Fibroblast of skin of left biceps (primary cell): ENCODE results near the gene STK17A.

Experiments used
- DNase-seq, 2 experiments: peaks; one replicate each; pipeline ENCODE4 v3.0.0-alpha.2; 2013; ENCODE audit warnings: low read depth in 2 of 2

Gene STK17A

DNA sequence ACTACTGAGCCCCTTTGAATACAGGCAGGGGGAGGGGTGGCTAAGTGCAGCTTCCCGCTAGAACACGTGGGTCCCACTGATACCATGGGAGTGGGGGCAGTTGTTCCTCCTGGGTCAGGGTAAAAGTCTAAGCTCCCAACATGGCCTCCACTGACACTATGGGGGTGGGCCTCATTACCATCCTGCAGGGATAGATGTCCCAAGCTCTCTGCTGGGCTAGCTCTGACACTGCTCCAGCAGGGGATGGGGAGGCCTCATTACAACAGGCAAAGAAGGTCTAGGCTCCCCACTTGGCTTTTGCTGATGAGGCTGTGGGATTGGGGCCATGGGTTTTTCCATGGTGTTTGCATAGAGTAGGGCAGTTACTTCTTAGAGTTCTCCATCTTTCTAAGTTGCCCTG lies 51.5 kb downstream of the STK17A start:
- DNase-seq = no peak

DNA sequence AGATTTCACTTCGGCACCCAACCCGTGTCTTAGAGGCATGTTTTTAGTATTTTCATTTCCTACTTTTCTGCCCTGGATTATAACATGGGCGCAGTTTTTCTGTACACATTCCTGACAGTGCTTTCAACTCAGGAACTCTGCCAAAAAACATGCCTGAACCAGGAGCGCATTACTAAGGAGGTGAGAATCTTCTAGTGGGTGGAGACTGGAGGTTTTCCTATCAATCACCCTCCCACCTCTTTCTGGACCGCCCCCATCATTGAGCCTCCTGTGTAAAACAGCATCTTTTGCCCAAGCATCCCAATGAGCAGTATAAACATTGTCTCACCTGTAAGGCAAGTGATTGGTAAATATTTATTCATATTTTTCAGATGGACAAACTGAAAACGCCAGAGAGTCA lies 53.2 kb downstream of the STK17A start:
- no peak for DNase-seq

DNA sequence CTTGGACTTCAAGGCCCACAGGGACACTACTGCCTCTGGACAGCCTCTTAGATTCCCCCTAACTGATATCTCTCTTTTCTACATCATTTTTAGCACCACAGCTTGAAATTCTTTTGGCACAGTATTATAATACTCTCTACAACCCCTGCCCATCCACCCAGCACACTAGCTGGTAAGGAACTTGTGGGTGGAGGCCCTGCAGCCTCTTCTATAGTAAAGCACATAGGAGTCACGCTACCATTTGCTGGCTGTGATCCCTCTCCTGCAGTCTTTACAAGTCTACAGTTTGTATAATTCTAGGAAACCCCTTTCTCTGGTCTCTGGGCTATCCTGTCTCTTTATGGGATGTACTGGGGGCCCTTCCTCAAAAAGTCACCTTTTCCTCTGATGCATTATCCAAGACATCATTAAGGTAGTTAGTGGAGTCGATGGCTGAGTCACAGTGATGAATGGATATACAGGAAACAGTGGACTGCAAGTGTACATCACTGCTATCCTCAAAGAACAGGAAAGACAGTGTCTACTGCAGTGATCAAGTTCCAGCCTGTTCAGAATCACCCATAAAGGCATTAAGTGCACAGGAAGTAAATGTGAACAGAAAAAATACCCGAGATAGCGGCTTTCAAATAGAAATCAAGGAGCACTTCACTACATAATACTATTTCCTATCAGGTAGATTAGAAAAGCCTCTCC lies 54.4 kb downstream of the STK17A start:
- DNase-seq = no peak

DNA sequence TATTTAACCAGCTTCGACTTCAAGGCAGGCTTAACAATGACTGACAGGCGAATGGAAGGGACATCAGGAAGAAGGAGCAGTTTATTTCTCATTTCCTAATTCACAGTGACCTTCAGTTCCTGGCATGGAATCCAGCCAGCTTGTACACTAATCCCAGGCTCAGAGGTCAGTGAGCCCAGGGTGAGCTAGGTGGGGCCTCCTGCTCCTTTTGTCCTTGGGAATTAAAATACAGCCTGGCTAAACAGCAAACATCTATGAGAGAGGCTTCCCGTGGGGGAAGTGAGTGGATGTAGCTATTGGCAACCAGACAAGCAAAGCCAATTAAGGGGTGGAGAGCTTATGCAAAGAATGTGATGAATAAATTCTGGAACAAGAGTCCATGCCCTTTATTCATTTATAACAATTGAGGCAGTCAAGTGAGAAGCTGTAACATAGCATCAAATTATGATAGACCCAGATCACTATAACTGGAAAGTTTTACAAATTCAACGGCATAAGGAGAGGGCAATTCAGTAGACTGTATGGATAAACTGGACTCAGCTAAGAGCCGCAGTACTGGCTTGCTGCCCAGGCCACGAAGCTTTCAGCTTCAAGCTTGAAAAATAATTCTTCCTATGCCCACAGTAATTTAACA lies 57.1 kb downstream of the STK17A start:
- DNase-seq = peak; percentile 62 to 64

DNA sequence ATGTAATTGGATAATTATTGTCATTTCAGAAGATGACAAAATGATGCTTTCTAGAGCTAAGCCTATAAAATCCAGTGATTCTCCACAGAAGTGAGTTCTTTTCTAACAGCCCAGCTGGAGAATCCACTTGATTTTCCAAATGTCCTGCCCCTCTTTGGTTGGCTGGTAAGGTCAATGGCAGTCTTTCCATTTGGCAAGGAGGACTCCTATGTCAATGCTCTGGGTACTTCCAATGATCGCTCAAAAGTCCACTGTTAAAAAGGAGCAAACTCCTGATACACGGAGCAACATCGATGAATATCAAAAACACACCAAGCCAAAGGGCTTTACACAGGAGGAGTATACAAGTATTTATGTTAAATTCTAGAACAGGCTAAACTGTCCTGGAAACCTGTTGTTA lies 57.8 kb downstream of the STK17A start:
- DNase-seq = no peak

DNA sequence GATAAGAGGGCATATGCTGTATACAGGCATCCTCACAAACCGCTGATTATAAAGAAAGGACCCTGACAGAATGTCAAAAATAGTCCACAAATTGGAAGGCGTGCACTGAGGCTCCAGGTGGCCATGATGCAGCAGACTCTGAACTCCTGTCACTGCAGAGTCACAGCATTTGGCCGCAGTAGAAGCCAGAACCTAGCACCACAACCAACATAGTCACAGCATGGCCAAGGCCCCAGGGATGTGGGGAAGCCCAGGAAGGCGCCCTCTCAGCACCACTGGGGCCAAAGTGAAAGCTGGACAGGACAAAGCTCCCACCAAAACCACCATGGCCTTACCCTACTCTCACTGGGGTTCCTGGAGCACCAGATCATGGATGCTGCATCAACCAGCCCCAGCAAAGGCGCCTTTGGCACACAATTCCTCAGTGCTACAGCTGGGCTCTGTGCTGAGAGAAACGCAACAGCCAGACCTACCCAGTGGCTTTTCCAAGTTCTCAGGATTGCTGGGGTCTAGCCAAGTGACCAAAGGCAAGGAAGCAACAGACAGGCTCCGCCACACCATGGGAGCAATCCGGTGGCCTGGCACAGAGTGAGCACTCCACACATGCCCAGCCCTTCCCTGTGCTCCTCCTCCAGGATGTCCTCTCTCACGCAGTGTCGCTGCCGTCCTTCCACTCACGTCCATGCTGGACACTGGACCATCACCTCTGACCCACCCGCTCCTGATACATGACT lies 60.2 kb downstream of the STK17A start:
- DNase-seq = no peak

DNA sequence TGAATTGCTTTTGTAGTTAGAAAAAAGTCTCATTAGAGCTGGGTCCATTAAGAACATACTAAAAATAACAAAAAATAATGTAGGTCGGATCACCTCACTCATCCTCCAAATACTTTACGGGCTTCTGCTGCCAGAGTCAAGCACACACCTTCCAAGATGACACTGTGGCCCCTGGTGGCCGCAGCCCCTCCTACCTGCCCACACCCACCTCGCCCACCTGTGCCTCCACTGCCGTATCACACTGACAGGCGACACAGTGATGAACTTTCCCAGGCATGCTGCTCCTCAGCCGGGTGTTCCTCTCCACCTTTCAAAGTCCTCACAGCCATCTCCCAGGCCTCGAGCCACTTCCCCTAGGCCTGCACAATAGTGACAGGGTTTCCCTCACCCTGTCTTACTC lies 60.9 kb downstream of the STK17A start:
- no peak for DNase-seq

DNA sequence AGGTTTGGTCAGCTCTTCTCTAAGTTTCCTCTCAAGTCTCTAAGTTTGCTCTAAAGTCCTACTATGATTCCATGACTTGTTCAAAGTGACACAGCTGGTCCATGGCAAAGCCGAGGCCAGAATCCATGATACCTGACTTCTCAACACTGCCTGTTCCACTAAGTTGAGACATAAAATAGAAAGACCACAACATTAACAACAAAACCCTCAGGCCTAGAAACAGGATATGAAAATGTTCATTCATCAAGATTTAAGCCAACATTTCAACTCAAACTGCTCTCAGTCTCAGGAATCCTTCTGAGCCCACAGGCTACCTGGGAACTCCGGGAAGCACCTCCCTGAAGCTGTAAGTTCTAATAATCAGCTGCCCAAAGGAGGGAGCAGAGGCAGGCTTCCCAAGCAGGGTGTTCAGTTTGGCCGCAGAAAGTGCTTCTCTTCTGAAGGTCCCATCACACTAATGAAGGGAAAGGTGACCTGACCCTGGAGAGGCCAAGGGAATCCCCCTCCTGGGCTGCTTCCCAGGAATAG lies 62.9 kb downstream of the STK17A start:
- no peak for DNase-seq

DNA sequence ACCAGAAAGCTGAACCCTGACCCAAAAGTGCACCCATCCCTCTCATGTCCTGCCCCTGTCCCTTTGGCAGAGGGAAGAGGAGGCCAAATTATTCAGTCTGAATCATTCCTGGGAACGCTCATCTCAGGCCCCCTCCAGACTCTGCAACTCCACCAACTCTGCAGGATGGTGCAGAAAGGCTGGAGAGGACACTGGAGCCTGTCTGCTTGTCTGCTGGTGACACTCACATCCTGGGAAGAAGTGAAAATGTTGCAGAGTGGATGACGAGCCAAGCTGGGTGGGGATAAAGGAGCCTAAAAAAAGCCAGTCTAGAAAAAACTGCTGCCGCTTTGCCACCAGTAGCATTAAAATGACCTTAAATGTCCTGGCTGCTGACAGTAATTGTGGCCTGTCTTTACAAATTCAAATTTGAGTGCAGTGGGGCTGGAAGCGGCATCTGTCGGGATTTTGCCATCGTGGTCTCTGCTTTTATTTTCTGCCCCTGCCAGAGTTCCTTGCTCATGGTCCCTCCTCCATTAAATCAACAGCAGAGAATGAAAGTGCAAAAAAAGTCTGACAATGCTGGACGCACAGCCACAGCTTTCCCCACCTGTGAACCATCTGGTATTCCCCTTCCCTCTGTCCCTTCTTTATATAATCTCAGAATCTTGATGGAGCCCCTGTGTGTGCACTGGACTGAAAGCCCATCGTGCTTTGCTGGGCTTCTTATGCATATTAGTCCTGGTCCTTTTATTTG lies 63.9 kb downstream of the STK17A start:
- no peak for DNase-seq

DNA sequence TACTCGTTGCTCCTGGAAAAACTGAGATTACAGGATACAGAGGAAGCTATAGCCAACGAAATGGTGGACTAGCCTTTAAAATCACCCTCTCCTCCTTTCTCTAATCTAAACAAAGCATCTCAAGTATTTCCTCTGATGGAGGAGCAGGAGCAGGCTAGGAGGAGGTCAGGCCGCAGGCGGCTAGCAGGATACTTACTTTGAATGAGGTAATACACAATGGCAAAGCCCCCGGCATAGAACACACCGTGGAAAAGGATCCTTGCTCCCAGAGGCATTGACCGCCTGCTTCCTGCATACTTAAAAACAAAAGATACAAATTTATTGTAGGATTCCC lies 64.4 kb downstream of the STK17A start:
- peak; percentile 51 to 57 for DNase-seq

DNA sequence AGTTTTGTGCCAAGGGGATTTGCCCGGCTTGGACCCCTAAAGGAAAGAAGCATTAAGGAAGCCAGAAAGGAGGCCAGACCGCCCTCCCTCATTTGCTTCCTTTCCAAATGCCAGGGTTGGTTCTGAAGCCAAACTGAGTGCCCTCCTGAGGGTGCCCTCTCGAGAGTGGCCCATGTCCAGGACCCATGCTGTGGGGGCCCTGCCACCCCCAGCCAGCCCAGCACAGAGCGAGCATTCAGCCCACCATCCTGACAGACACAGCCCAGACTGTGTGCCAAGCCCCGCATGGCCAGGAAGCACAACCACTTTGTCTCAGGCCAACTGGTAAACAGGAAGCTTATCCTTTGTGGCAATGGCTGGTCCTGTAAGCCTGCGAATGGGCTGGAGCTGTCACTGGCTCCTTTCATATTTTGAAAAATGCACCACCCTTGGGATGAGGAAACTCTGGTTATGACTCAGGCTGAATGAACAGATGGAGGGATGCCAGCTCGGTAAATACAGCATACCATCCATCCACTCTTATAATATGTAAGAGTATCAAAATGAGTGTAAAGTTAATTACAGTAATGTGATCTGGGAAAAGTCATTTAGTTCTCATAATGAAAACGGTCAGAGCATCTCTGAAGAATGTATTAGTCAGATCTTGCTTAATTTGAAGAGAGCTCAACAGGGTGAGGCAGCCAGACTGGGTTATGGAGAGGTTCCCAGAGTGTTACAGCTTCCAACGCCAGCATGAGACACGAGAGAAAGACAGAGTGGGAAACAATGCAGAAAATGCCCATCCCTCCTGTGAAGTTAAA lies 65.0 kb downstream of the STK17A start:
- peak; percentile 99 for DNase-seq

DNA sequence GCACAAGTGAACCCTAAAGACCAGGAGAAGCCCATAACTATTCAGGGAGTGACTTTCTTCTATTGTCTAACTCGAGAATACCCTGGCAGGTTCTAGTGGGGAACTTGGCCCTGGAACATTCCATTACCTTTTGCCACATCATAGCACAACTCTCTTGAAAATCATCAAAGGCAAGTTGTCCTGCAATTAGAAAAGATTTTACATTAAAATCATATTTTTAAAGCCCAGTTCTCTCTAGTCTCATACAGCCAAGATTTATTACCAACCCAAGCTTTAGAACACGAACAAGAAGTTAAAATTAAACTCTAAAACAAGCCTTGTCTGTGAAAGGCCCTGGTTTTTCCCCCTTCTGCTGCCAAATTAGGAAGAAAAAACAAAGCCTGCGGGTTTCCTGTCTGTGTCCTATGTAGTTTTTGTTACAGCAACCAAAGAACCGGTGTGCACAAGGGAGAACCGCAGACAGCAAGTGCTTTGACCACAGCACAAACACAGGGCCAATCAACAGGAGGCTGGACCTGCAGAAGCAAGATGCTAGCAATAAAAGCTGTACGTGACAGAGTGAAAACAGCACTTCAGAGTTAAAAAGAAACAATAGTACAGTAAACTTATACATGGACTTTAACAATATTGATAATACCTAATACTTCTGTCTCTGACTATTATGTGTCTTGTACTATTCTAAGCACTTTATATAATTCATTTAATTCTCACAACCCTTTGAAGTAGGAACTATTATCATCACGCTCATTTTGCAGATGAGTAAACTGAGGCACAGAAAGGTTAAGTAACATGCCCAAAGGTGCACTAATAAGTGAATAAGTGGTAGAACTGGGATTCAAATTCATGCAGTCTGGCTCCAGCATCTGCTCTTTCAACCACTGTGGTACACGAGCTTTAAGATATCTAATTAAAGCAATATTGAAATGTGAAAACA lies 65.8 kb downstream of the STK17A start:
- DNase-seq = no peak

DNA sequence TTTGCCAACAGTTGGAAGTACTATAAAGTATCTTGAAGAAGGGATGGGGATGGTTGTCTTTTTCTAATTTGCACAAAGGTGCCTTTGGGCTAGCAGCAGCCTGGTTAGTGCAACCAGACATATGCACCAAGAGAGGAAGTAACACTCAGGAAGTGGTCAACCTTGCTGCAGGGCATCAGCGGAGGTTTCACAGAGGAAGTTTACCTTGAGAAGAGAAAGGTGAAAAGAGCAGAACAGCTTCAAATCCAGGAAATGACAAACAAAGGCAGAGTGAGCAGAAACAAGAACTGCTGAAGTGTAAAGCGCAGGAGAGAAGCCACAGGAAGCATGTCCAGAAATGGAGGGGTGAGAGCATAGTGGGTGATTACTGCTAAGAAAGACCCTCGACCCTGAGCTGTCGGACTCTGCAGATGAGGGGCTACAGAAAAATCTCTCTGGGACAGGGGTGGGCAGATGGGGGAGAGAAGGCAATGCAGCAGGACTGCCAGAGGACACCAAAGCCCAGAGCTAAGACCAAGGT lies 66.9 kb downstream of the STK17A start:
- DNase-seq = no peak

DNA sequence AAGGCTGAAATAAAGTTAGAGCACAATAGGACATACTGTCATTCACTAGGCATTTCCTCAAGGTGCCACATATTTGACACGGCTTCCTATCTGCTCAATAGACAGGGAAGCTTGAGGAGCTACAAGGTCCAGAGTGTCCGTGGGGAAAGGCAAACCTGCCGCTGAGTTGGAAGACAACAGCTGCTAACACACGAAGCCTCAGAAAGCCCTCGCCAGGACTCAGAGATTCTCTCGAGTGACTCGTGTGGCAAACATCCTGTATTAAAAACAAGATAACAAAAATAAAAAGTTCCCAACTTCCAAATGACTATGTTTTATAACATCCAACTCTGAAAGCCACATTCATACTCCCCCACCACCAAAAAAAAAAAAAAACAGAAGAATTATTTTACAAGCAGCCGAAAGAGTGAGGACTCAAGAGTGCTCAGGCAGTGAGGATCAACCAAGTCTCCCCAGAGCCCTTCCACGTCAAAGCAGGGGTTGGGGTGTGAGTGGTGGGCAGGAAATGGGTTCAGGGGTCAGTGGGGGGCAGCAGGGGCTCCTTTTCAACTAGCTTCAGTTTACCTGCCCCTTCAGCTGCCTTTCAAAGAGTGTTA lies 67.6 kb downstream of the STK17A start:
- peak; percentile 52 to 53 for DNase-seq

DNA sequence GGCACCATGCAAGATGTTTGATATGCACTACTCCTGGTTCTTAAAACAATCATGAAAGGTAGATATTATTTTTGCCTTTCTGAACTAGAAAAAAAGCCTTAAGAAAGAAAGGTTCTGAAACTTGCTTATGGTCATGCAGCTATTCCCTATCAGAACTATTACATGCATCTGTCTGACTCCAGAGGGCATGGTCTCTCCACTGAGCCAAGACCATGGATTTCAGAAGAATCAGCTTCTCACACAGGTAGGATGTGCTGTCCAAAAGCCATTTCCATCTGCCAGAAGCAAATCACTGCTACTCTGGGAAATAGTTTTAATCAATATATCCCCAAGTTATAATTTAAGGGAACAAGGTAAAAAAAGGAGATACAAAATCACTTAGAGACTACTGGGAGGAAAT lies 69.5 kb downstream of the STK17A start:
- no peak for DNase-seq

DNA sequence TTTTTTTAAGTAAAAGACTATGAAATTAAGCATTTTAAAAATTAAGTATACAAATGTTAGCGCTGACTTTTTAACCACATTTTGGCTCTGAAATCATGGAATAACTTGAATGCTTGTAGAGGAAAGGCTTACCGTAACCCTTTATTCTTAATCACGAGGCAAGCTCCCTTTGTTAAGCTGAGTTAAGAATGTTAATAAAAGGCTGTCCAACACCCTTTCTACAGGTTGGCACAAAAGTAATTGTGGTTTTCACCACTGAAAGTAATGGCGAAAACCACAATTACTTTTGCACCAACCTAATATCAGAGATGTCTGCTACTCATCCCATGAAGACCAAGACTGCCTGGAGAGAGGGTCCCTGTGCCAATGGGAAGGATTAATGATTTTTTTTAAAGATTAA lies 70.6 kb downstream of the STK17A start:
- no peak for DNase-seq

DNA sequence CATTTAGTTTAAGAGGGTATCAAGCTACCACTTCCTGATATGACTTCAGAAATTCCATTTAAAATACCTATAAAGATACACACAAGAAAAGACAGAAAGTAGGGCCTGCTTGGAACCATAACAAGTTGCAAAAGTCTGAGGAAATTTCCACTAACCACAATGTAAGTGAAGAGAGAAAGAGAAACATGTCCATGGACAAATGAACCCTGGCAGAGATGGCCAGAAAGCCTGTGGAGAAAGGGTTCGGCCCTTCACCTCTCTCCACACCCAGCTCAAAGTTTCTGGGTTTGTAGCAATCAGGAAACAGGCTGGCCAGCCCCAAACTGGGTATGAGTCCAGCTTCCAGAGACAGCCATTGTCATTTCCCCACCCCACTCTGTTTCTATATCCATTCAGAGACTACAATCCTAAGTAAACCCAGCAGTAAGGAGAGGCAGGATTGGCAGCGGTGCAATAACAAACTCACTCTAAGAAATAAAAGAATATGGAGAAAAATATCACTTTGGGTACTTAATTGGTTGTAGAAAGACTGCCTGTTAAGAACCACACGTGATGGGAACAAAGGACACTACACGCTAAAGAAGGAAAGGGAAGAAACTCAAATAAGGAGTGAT lies 71.1 kb downstream of the STK17A start:
- no peak for DNase-seq

DNA sequence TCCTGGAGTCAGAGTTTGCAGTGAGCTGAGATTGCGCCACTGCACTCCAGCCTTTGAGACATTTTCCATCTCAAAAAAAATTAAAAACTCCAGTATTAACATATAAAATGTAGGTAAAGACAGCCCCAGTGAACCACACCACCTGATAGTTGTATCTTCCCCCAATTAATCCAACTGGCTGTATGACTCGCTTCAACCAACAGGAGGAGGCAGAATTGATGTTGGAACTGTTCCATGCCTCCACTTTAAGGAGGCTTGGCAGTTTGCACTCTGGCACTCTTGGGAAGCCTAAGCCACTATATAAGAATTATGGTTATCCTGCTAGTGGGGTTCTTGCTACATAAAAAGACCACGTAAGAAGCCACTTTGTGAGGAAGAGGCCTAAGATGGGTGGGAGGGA lies 72.7 kb downstream of the STK17A start:
- DNase-seq = no peak

DNA sequence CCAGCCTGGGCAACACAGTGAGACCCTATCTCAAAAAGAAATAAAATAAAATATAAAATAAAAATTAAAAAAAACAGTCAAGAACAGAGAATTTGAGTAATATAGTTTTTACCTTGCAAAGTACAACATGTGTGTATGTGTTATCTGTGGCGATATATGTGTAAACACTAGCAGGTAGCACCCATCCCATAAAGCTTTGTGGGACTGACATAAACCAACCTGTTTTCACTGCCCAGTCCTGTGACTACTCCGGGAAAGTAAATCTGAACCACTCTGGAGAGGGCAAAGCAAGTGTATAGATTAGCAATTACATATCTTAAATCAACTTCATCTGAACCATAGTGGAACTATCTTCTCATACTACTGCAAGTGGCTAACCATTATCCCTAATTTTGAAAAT lies 74.1 kb downstream of the STK17A start:
- DNase-seq = no peak
